ENCODE results near the gene GIGYF2.

- TF ChIP-seq REST (IDR thresholded peaks at IDR 0.05; ENCODE audit: insufficient read depth in 1 of 2, low read depth in 2 of 2, low read length in 2 of 2): no peak
- TF ChIP-seq SIN3A (IDR thresholded peaks at IDR 0.05; ENCODE audit: borderline replicate concordance, insufficient read depth, low read length): no peak
- no peak for TF ChIP-seq POLR2AphosphoS5 (IDR thresholded peaks at IDR 0.05; ENCODE audit: low read depth, low read length)
Observed at GRCh38 chr2:232767866-232768265, 70.7 kb downstream of the GIGYF2 start.

All from PFSK-1 (cell line).